ENCODE results near the gene ALOX5.
"Not testable (repeated sequence)": the region's sequence is repeated elsewhere in the genome, so short reads cannot be mapped to it uniquely, and the experiment has no call there.

ALOX5 gene

GRCh38 chr10:45373576-45374349 is at the start of gene ALOX5:
Gene ALOX5 (plus strand): TSS chr10:45374216. CDS start chr10:45374280, 64 bp downstream.
- DNase-seq, result peak; percentile 20

- no peak for DNase-seq
Measured at GRCh38 chr10:45325116-45325515, 48.9 kb upstream of the ALOX5 start.

GRCh38 chr10:45326864-45327263 is 47.2 kb upstream of the ALOX5 start:
- DNase-seq, result not testable (repeated sequence)

- DNase-seq, result not testable (repeated sequence)
Measured at GRCh38 chr10:45331824-45332223, 42.2 kb upstream of the ALOX5 start.

- DNase-seq, result no peak
Measured at GRCh38 chr10:45339894-45340293, 34.1 kb upstream of the ALOX5 start.

- not testable (repeated sequence) for DNase-seq
Measured at GRCh38 chr10:45340420-45340819, 33.6 kb upstream of the ALOX5 start.

GRCh38 chr10:45346652-45347335 is 27.2 kb upstream of the ALOX5 start:
- not testable (repeated sequence) for DNase-seq

- not testable (repeated sequence) for DNase-seq
Measured at GRCh38 chr10:45347464-45347863, 26.6 kb upstream of the ALOX5 start.

- DNase-seq, result not testable (repeated sequence)
Measured at GRCh38 chr10:45348196-45348765, 25.7 kb upstream of the ALOX5 start.

GRCh38 chr10:45353186-45353585 is 20.8 kb upstream of the ALOX5 start:
- peak; percentile 48 for DNase-seq

GRCh38 chr10:45354261-45354660 is 19.8 kb upstream of the ALOX5 start:
- DNase-seq, result no peak

GRCh38 chr10:45355494-45355893 is 18.5 kb upstream of the ALOX5 start:
- no peak for DNase-seq

GRCh38 chr10:45358961-45359360 is 15.1 kb upstream of the ALOX5 start:
- DNase-seq, result not testable (repeated sequence)

GRCh38 chr10:45361983-45362799 is 11.8 kb upstream of the ALOX5 start:
- not testable (repeated sequence) for DNase-seq

- DNase-seq, result not testable (repeated sequence)
Measured at GRCh38 chr10:45367643-45368042, 6.4 kb upstream of the ALOX5 start.

- no peak for DNase-seq
Measured at GRCh38 chr10:45368181-45368580, 5.8 kb upstream of the ALOX5 start.

- no peak for DNase-seq
Measured at GRCh38 chr10:45370202-45370955, 3.6 kb upstream of the ALOX5 start.

- no peak for DNase-seq
Measured at GRCh38 chr10:45371560-45371959, 2.5 kb upstream of the ALOX5 start.

- DNase-seq, result no peak
Measured at GRCh38 chr10:45372251-45372951, 1.6 kb upstream of the ALOX5 start.

- no peak for DNase-seq
Measured at GRCh38 chr10:45373003-45373575, 927 bp upstream of the ALOX5 start.

Data from activated CD4-positive, alpha-beta T cell treated with anti-CD3 and anti-CD28 coated beads, Interleukin-2, Interleukin-6, amounts not matched to agents 100 ng/mL and 50 ng/mL, durations not matched to agents 16 hours and 8 hours (primary cell).